ENCODE results near the gene NHP2.
"Not testable (repeated sequence)": the region's sequence is repeated elsewhere in the genome, so short reads cannot be mapped to it uniquely, and the experiment has no call there.

NHP2 gene

DNA sequence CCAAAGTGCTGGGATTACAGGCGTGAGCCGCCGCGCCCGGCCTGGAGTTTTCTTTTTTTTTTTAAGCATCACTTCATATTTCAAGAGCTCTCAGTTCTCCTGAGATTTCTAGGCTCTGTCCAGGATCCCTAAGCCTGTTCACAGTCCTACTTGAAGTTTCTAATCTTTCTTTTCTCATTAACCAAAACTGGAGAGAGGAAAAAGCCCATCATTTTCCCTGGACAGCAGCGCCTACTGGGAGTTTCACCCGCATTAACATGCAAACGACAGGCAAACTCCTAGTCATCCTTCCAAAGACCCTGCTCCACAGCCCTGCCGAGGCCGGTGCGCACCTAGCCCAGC, 23.5 kb downstream of the NHP2 start:
- DNase-seq = not testable (repeated sequence)

DNA sequence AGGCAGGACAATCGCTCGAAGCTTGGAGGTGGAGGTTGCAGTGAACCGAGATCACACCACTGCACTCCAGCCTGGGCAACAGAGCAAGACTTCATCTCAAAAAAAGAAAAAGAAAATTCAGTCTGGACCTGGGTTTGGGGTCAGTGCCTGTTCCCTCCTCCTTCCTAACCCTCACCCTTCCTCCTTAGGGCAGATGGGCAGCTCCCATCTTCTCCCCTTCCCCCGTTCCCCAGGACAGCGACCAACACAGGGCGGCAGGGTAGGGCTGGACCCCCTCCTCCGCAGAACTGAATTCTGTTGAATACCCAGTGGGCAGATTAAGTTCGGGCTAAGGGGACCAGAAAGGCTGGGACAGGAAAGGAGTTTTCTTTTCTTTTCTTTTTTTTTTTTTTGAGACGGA, 24.4 kb downstream of the NHP2 start:
- no peak for DNase-seq

DNA sequence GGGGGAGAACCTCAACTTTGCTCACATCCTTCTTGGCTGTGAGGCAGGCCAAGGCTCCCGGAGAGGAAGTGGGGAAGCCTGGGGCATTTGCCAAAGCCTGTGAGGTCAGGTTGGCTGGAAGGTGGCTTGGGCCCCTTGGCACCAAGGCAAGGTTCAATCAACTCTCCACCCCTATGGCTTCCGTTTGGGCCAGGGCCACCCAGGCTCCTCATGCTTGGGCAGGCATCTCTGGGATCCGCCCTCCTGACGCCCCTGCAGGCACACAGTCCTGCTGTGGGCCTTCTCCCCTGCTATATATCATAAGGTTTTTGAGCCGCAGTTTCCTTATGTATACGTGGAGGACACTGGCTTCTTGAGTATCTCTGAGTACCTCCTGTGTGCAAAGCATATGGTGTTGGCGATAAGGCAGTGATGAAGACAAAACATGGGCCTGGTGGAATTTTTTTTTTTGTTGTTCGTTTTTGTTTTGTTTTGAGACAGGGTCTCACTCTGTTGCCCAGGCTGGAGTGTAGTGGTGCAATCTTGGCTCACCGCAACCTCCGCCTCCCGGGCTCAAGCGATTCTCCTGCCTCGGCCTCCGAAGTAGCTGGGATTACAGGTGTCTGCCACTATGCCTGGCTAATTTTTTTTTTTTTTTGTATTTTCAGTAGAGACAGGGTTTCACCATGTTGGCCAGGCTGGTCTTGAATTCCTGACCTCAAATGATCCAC, 26.2 kb downstream of the NHP2 start:
- not testable (repeated sequence) for DNase-seq

DNA sequence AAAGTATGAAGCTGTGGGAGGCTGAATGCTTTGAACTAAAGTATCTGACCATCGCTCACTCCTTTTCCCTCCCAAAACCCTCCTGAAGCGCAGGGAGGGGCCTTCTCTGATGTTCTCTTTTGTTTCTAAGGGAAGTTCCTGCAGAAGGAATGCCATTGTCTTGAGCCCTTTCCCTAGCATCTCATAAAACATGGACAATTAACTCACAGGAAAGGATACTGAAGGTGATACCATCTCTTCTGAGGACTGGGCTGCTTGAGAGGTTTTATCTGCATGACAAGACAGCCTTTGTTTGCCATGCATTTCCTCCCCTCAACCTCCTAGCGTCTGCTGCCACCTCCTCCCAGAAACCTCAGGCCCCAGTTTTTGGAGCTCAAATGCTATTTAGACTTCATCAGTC, 27.1 kb downstream of the NHP2 start:
- DNase-seq = no peak

DNA sequence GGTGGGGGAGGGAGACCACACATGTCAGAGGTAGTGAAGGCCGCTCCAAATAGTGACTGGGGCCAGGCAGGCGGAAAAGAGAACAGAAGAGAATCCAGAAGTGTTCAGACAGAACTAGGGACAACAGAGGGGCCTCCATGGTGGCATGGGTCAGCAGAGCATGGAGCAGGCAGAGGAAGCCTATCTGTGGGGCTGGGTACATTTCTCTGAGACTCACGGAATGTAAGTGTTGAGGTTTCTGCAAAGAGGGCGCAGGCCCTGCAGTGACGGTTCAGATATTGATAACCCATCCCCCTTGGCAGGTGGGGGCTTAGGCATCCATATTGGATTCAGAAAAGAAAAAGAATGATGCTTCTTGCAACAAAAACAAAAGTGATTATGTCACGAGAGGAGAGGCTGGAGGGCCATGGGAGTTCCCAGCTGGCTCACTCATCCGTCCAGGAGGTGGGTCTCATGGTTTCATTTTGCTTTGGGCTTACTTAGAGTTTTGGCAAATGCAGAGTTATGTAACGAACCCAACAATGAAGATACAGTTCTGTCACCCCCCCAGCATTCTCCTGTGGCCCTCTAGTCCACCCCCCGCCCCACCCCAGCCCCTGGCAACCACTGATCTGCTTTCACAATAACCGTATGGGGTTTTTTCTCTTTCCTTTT, 28.3 kb downstream of the NHP2 start:
- DNase-seq = no peak

DNA sequence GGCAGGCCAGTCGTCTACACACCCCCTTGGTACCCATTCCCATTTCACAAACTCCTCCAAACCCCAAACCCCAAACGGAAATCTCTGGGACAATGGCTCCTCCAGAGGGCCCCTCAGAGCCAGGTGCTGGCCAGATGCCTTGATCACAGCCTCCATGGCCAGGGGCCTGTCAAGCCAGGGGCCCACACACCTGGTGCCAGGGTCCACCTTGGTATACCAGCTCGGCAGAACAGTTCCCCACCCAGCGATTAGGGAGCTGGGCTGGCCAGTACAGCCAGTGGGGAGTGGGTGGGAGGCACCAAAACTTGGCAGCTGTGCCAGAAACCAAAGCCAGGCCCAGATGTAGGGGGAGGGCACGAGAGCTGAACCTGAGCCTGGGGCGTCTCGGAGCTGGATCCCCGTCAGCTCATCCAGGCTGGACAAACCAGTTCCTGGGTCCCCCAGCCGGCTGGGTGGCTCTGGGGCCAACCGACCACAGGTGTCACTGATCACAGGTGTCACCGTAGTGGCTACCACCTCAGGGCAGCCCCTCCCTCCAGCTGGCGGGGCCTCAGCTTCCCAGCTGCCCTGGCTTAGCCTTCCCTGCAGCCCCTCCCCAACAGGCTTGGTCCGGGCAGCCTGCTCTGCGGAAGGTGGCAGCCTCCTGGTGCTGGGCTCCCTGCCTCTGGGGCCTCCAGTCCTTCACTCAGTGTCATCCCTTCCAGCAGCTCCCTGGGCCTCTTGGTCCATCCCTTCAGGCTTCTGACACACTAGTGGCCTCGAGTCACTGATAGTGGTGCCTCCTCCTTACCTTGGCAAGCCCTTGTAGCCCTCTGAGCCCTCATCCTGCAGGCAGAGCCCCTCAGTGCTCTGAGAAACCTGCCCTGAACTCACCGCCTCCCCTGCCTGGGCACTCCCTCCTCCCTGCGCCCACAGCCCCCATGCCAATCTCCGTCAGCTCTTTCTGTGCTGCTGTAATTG, 29.4 kb downstream of the NHP2 start:
- no peak for DNase-seq

DNA sequence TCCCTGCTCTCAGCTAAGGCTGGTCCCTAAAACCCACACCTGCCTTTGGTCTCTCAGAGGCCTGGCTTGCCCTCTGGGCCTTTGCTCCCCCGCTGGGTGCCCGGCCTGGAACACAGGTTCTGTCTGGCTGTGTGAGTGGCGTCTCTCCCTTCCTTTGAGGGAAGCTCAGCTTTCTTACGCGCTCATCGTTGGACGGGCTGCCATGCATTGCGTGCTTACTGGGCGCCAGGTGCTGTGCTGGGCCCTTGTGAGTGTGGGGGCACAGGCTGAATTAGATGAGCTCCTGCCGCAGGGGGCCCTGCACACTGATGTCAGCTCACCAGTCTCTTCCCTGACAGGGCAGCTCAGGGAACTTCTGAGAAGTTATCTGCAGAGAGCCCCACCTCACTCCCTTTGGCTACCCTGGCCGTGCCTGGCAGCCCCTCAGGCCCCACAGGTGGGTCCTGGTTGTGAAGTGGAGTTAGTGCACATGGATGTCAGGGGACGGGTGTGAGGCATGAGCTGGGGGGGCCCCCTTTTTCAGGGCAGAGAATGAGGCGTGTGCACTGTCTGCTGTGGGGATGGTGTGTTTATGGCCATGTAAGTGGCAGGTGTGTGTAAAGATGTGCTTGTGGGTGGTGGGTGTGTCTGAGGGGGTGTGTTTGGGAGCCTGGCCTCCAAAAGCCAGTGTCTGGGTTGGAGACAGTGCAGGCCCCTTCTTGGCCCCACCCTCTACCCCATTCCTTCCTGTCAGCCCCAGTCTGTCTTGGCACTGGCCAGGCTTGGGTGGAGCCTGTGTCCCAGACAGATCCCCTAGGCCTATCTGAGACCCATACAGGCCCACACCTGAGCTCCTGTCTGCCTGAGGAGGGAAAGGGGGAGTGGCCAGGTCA, 30.4 kb downstream of the NHP2 start:
- DNase-seq = no peak

DNA sequence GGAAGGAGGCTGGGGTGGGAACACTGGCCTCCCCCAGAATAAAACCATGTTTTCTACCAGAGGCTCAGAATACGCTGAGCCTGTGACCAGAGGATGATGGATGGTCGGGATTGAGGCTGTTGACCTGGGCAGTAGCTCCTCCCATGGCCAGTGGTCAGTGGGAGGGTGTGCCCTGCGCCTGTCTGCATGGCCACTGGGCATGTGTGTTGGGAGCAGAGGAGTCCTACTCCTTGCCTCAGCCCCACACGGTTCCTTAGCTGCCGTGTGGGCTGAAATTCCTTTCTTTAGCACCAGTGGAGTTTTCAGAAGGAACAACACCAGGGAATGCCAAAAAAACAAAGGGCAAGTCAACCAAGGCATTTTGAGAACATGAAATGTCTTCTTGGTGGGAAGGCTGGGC, 31.3 kb downstream of the NHP2 start:
- no peak for DNase-seq

DNA sequence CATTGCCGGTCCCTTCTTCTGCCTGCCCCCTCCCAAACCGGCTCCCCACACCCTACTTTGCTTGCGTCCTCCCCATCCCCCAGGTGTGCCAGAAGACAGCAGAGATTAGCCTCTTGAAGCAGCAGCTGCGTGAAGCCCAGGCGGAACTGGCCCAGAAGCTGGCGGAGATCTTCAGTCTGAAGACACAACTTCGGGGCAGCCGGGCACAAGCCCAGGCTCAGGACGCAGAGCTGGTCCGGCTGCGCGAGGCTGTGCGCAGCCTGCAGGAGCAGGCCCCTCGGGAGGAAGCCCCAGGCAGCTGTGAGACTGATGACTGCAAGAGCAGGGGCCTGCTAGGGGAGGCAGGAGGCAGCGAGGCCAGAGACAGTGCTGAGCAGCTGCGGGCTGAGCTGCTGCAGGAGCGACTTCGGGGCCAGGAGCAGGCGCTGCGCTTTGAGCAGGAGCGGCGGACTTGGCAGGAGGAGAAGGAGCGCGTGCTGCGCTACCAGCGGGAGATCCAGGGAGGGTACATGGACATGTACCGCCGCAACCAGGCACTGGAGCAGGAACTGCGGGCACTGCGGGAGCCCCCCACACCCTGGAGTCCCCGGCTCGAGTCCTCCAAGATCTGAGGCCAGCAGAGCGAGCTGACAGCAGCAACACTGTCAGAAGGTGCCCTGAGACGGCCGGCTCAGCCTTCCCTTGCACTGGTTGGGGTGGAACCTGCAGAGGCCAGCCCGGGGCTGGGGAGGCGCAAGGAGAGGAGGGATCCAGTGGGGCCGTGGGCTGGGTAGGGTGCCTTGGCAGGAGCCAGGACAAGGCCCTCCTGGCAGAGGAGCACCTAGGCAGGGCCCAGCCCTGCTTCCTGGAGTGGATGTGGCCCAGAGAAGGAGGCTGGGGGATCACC, 32.1 kb downstream of the NHP2 start:
- no peak for DNase-seq

DNA sequence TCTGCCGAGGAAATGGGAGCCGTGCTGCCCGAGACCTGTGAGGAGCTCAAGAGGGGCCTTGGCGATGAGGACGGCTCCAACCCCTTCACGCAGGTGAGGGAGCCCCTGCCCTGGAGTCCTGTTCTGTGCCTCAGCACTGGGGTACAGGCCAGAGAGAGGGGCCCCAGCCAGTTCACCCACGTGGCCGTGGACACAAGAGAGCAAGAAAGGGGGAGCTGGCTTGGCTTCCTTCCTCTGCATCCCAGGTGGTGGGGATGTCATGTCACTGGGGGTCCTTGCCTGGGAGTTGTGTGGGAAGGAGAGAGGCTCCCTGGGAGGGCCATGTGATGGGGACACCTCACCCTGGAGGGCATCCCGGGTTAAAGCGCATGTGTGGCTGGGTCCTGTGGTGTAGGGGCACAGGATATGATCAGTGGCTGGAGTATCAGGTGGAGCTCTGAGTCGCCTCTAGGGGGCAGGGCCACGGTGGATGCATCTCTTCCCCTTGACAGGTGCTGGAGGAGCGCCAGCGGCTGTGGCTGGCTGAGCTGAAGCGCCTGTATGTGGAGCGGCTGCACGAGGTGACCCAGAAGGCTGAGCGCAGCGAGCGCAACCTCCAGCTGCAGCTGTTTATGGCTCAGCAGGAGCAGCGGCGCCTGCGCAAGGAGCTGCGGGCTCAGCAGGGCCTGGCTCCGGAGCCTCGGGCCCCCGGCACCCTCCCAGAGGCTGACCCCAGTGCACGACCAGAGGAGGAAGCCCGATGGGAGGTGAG, 32.9 kb downstream of the NHP2 start:
- peak; percentile 85 for DNase-seq

DNA sequence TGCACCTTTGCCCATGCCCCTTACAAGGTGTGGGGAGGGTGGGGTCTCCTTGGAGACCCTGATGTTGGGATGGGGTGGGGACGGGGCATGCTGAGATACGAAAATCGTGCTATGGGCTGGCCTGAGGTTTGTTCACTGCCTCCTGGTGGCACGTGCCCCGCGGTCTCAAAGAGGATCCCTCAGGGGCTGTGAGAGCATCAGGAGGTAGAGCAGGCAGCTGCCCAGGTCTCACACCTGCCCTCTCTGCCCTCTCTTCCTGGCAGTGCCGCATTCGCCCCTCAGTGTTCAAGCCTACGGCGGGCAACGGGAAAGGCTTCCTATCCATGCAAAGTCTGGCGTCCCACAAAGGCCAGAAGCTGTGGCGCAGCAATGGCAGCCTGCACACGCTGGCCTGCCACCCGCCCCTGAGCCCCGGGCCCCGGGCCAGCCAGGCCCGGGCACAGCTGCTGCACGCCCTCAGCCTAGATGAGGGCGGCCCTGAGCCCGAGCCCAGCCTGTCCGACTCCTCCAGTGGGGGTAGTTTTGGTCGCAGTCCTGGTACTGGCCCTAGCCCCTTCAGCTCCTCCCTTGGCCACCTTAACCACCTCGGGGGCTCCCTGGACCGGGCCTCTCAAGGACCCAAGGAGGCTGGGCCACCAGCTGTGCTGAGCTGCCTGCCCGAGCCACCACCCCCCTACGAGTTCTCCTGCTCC, 33.6 kb downstream of the NHP2 start:
- no peak for DNase-seq

DNA sequence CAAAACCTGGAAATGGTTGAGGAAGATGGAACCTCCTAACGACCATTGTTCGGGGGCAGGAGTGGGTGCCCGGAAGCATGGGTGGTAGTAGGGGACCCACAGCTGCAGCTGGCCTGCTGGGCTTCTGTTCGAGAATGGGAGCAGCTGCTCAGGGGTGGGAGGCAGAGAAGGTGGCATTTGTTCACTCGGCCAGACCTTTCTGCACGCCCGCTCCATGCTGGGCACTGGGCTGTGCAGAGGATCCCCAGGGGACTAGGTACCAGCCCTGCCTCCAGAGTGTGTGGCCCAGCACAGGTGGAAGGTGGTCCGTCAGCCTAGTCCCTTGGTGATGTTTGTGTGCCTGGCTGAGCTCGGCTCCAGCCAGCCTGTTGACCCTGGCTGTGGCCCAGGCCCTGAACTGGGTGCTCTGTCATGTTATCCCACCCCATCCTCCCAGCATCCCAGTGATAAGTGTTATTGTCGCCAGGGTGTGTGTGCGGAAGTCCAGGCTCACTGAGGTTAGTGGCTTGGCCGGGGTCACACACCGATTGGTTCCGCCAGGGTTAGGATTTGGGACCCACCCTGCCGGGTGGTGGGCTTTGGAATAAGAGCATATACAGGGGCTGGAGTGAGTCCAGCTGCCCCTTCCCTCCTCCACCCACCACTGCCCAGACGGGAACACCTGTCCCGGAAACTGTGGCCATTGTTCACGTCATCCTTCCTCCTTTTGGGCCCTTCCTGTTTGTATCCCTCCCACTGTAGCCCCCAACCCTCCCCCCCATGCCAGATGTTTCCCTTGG, 35.6 kb downstream of the NHP2 start:
- no peak for DNase-seq

DNA sequence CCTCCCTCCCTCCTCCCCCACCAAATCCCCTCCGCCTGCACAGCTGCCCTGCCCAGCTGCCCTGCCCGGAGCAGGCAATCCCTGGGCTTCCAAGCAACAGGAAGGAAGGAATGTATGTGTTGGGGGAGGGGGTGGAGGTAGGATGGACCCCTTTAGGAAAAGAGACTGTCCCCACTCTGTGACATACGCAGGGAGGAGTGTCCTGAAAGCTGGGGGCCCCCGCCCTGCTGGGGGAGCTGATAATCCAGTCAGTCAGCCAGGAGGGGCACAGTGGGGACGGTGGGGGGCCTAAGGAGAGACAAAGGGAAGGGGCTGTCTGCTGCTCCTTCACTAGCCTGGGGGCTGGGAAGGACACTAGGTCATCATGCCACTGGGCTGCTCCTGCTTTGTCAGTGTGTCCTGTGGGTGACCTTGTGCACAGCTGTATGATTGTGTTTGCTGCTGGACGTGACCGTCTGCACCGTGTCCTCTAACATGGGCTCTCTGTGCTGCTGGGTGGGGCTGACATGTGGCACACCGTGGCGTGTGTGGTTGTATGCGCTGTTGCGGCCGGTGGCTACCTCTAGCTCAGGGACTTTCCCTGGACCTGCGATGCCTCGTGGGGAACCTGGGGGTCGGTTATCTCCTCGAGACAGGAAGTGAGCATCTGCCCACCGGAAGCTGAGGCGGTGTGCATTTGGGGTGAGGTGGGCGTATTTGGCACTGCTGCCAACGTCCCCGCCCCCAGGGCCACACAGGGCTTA, 37.4 kb downstream of the NHP2 start:
- DNase-seq = peak; percentile 86

DNA sequence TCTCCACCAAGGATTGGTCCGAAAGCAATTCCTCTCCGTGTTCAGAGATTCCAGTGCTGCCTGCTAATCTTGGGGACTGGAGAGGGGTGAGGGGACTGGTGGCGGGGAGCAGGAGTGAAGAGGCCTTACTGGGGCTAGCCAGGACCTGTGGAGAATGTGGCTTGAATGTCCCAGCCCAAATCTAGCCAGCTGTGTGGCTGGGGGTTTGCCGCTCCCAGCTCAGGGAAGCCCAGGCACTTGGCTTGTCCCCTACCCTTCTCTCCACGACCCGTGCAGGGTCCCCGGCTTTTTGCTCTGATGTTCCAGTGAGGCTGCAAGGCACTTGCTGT, 37.9 kb downstream of the NHP2 start:
- peak; percentile 72 for DNase-seq

DNA sequence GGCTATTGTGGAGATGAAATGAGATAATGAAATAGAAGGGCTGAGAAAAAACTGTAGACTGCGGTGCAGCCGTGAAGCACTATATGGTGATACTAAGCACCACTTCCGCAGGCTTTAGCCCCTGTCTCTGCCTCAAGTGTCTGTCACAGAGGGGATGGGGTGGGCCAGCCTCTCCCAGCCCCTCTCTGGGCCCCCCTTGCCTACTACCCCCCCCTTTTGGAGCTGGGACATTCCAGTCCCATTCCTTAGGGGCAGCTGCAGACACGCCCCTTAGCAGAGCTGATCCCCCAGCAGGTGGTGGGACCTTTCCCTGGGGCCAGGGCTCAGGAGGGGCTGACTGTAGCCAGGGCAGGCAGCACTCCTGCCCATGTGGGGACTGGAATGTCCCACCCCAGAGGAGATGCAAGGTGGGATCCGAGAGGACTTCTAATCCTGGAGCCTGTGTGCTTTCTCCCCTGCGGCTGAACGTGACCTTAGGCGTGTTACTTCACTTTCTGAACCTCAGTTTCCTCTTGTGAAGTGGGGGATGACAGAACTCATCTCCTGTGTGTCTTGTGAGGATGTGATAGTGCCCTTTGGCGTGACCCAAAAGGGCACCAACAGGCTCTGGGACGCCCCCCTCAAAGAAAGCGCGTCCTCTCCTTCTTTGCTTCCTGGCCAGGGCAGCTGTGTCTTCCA, 38.4 kb downstream of the NHP2 start:
- peak; percentile 74 for DNase-seq

DNA sequence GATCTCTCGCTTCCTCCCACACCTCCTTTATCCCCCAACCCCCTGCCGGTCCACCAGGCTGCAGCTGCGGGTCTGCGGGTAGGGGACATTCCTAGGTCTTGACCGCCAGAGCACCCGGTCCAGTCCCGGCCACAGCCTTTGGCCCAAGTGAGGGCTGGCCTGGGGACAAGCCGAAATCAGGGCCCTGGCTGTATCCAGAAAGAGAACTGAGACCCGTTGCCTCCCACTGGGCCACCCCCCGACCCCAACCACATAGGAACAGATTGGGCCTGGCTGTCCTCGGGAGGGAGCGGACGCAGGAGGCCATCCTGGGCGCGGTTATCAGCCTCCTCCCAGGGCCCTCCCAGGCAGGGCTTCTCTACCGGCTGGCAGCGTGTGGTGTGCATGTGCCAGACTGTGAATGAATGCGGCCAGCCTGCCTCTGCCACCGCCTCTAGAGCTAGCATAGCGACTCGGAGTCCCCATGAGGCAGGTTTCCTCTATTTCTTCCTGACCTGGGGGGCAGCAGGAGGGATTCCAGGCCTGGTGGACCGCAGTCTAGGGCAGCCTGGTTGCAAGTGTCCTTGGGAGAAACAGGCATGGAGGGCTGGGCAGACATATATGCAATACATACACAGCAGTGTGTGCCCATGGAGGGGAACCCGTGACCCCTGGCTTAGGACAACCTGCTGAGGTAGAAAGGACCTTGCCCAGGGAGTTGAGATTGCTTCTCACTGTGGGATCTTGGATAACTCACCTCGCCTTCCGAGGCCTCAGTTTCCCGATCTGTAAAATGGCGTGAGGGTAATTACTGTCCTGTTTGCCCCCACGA, 39.2 kb downstream of the NHP2 start:
- DNase-seq = peak; percentile 82

DNA sequence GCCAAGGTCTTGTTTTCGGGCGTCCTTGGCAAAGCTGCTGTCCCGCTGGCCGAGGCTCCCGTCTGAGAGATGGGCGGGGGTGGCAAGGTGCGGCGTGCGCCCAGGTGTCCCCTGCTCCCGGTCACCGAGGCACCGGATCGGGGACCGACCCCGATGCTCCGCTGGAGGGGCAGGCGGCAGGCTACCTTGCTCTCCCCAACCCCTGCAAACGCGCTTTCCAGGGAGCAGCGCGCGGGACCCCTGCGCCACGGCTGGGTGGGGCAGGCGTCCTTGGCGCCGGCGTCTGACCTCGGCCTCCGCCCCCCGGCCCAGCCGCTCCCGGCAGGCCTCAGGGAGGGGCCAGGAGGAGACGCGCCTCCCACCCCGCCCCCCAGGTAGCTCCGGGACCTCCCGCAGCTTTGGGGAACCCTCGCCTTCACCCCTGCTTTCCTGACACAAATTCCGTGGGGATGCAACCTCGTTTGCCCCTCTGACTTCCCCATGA, 39.8 kb downstream of the NHP2 start:
- DNase-seq = peak; percentile 79

Measured in activated CD8-positive, alpha-beta memory T cell treated with anti-CD3 and anti-CD28 coated beads for 24 hours (primary cell).